Osteoblast (primary cell): Measurements from ENCODE around the gene MRPL52. TPM values are rescaled to one million over a fixed set of nuclear protein-coding genes. Genes with fewer than 3 reads are reported as not detected.
A peak's percentile ranks its signal among the peaks of the same experiment; 100 is the strongest.

ENCODE experiments used
- DNase-seq: peaks from one replicate; pipeline ENCODE4 v3.0.0; 2011; ENCODE audit warnings: low spot score, mixed read lengths; ENCODE audit not compliant: insufficient read length; ENCODE audit errors: missing footprints
- H2AFZ ChIP-seq: 2 replicates; pipeline ENCODE4 v1.6.0; 2011; ENCODE audit warnings: mild to moderate bottlenecking, low read length
- H3K27ac ChIP-seq: 2 replicates; pipeline ENCODE4 v1.5.1; 2011; ENCODE audit warnings: mild to moderate bottlenecking, low read depth, low read length, moderate library complexity
- H3K27me3 ChIP-seq: 2 replicates; pipeline ENCODE4 v1.6.0; 2012; ENCODE audit warnings: mild to moderate bottlenecking, control low read depth, inconsistent platforms, low read length, moderate library complexity; ENCODE audit not compliant: insufficient read depth
- H3K36me3 ChIP-seq: 2 replicates; pipeline ENCODE4 v1.5.1; 2011; ENCODE audit warnings: mild to moderate bottlenecking, low read length, control low read depth, moderate library complexity; ENCODE audit not compliant: insufficient read depth
- H3K4me1 ChIP-seq: 2 replicates; pipeline ENCODE4 v1.5.1; 2011; ENCODE audit warnings: mild to moderate bottlenecking, low read length, control low read depth, moderate library complexity; ENCODE audit not compliant: insufficient read depth
- H3K4me2 ChIP-seq: 2 replicates; pipeline ENCODE4 v1.6.0; 2011; ENCODE audit warnings: mild to moderate bottlenecking, low read length; ENCODE audit not compliant: insufficient read depth
- H3K4me3 ChIP-seq: fragments of 200-600 bp; sonication (generic); 3 replicates; pipeline ENCODE4 v1.5.1; 2012; ENCODE audit warnings: mild to moderate bottlenecking, low read length, inconsistent platforms; ENCODE audit not compliant: insufficient read depth
- H3K79me2 ChIP-seq: 2 replicates; pipeline ENCODE4 v1.6.0; 2012; ENCODE audit warnings: mild to moderate bottlenecking, low read length, control low read depth, inconsistent platforms; ENCODE audit not compliant: insufficient read depth
- H3K9me3 ChIP-seq: 2 replicates; pipeline ENCODE4 v1.5.1; 2011; ENCODE audit warnings: low read depth, low read length, control low read depth
- H4K20me1 ChIP-seq: 2 replicates; pipeline ENCODE4 v1.6.0; 2012; ENCODE audit warnings: mild to moderate bottlenecking, low read length, control low read depth; ENCODE audit not compliant: insufficient read depth
- total RNA-seq: library from RNA; depleted of rRNA; stranded (reverse); fragments of >200 nt; gene quantifications from 2 replicates; pipeline ENCODE4 v1.2.3, GENCODE V29; 2012
- TF ChIP-seq, protein P1 (sequence below): IDR thresholded peaks from 2 replicates; pipeline ENCODE4 v1.5.1; 2011; ENCODE audit warnings: mild to moderate bottlenecking, low read depth, low read length, moderate library complexity; ENCODE audit errors: extremely low read depth

MRPL52 gene
- total RNA-seq, 1 donor = 31.5 TPM

DNA sequence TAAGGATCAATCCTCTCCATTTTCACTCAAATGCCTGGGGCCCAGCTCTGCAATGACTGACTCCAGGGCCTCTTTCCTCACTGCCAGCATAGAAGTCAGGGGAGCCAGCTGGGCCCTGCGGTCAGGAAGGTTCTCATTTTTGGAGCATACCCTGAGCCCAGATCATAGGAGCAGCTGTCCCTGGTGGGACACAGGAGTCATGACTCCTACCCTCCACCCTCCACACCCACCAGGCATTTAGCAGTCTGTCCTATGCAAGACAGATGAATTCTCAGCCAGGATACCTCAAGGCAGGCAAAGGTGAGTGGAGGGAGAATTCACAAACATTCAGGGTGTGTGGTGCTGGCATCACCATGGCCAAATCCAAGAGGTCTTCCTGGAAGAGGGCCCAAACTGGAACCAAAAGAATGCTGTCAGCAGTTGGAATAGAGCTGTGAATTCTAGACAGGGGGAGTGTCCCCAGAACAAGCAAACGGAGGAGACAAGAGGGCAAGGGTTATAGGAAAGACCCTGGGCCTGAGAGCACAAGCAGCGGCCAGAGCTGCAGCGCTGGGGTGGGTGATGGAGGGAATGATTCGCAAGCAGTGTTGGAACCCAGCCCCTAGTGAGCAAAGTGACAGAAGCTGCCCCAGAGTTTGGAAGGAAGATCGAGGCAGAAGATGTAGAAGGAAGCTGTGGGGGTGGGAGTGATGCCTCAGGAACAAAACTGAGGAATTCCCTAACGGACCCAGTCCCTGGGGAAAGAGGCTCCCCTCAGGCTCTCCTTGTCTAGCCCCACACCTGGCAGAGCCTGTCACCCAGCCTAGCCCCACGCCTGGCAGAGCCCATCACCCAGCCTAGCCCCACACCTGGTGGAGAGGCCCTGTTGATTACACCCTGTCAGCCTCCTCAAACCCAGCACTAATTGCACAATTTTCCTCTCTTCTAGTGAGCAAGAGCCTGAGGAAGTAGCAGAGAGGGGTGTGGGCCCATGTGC, 48.9 kb downstream of the MRPL52 start:
- TF ChIP-seq, protein P1, sequence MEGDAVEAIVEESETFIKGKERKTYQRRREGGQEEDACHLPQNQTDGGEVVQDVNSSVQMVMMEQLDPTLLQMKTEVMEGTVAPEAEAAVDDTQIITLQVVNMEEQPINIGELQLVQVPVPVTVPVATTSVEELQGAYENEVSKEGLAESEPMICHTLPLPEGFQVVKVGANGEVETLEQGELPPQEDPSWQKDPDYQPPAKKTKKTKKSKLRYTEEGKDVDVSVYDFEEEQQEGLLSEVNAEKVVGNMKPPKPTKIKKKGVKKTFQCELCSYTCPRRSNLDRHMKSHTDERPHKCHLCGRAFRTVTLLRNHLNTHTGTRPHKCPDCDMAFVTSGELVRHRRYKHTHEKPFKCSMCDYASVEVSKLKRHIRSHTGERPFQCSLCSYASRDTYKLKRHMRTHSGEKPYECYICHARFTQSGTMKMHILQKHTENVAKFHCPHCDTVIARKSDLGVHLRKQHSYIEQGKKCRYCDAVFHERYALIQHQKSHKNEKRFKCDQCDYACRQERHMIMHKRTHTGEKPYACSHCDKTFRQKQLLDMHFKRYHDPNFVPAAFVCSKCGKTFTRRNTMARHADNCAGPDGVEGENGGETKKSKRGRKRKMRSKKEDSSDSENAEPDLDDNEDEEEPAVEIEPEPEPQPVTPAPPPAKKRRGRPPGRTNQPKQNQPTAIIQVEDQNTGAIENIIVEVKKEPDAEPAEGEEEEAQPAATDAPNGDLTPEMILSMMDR = no peak
- Histone ChIP-seq H3K4me1 (peaks cover 3% of the 10 kb centered on the region), H3K36me3 (peaks cover 53% of the 10 kb centered on the region), H3K4me3 (no peak overlapping the region), H3K79me2 (peaks cover 24% of the 10 kb centered on the region), H4K20me1 (peaks cover 24% of the 10 kb centered on the region), H3K27ac (no peak overlapping the region), H3K27me3 (no peaks in the 10 kb centered on the region), H3K9me3 (no peaks in the 10 kb centered on the region), H3K4me2 (no peak overlapping the region), H2AFZ (no peak overlapping the region)
- peak; percentile 38 for DNase-seq

DNA sequence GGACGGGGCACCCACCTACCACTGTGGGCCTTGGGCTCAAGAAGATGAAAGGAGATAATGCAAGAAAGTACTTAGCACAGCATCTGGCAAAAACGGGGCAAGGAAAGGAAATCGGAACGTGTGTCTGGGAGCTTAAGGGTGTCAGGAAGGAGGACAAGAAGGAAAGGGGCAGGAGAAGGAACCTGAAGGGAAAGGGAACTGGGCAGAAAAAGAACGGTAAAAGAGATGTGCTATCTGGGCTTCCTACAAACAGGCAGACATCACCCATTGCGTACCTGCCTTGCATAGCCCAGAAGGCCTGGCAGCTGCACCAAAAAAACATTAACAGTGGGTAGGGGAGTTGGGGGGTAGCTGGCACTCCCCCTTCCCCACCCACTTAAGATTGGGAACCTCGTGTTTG, 52.4 kb downstream of the MRPL52 start:
- peak; percentile 71 for DNase-seq
- Histone ChIP-seq H3K36me3 (peaks cover 21% of the 10 kb centered on the region), H2AFZ (no peak overlapping the region), H3K79me2 (no peaks in the 10 kb centered on the region), H3K4me3 (no peak overlapping the region), H3K4me1 (peaks cover under 1% of the 10 kb centered on the region), H3K4me2 (no peak overlapping the region), H3K27me3 (no peaks in the 10 kb centered on the region), H4K20me1 (no peaks in the 10 kb centered on the region), H3K9me3 (no peaks in the 10 kb centered on the region), H3K27ac (no peak overlapping the region)
- TF ChIP-seq, protein P1 = no peak

DNA sequence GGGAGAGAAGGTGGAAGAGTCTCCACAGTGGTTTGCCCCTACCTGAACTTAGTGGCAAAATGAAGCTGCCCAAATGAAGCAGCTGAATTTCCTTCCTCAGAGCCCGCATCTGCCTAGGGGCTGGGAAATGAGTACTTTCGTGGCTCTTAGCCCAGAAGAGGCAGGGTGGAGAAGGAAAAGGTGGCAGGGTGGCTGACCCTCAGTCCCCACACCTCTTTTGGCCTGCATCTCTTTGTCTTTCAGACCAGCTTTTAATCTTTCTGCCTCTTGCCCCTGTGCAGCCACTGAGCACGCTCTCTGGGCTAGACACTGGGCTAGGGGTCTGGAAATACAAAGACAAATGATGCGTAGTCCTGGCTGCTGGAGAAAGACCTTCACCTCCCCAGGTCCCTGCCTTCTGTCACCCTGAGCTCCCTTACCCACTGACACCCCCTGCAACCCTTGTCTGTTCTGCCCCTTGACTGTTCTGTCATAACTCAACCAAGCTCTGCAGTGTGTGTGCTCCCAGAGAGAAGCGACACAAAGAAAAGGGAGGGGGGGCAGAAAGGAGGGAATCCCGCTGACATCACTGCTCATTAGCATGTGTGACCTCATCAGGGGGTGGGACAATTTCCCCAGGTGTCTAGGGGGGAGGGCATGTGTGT, 53.0 kb downstream of the MRPL52 start:
- H3K4me3 ChIP-seq = no peak overlapping the region
- peak overlapping the region; percentile 19 for H3K4me2 ChIP-seq
- no peak overlapping the region for H2AFZ ChIP-seq
- H4K20me1 ChIP-seq = no peaks in the 10 kb centered on the region
- H3K27me3 ChIP-seq = no peaks in the 10 kb centered on the region
- TF ChIP-seq, protein P1 = no peak
- peaks cover 15% of the 10 kb centered on the region for H3K36me3 ChIP-seq
- DNase-seq = peak; percentile 93
- H3K79me2 ChIP-seq = peaks cover under 1% of the 10 kb centered on the region
- H3K27ac ChIP-seq = no peak overlapping the region
- H3K9me3 ChIP-seq = no peaks in the 10 kb centered on the region
- H3K4me1 ChIP-seq = peaks cover 6% of the 10 kb centered on the region
